ENCODE data around the gene RPS8.

RPS8 gene

GRCh38 chr1:44806025-44806703, 30.8 kb downstream of the RPS8 start:
- peaks cover 19% of the 10 kb centered on the region for H3K4me1 ChIP-seq (ENCODE audit: low read length)
- no peak overlapping the region for H3K9ac ChIP-seq (ENCODE audit: low read length)
- H3K27ac ChIP-seq (ENCODE audit: low read length): no peak overlapping the region
- no peaks in the 10 kb centered on the region for H3K36me3 ChIP-seq (replicated peaks; ENCODE audit: insufficient read depth, low read length)
- no peaks in the 10 kb centered on the region for H3K9me3 ChIP-seq (replicated peaks; ENCODE audit: insufficient read depth, low read length)
- H2AFZ ChIP-seq (ENCODE audit: low read length): no peak overlapping the region
- no peaks in the 10 kb centered on the region for H3K27me3 ChIP-seq (replicated peaks; ENCODE audit: insufficient read depth, low read length)
- no peak overlapping the region for H3K4me3 ChIP-seq (ENCODE audit: low read length)
- H3K9me2 ChIP-seq (replicated peaks; ENCODE audit: insufficient read depth, low read length): no peaks in the 10 kb centered on the region
- no peak for DNase-seq
- H3F3A ChIP-seq (ENCODE audit: insufficient read depth, low read length): peaks cover 6% of the 10 kb centered on the region; the same call in 1 of the 2 replicates
- H4K20me1 ChIP-seq (ENCODE audit: insufficient read depth, low read length): no peaks in the 10 kb centered on the region
- no peak for TF ChIP-seq EZH2phosphoT487 (IDR thresholded peaks at IDR 0.05; ENCODE audit: low read length)
- no peak for TF ChIP-seq EZH2 (optimal IDR thresholded peaks at IDR 0.05; ENCODE audit: low read depth, low read length)
- TF ChIP-seq CTCF (IDR thresholded peaks at IDR 0.05; ENCODE audit: low read length): no peak
- H3K4me2 ChIP-seq (ENCODE audit: low read depth, low read length): no peak overlapping the region
- H3K79me2 ChIP-seq (ENCODE audit: low read length): no peaks in the 10 kb centered on the region

- H3K9me3 ChIP-seq (replicated peaks; ENCODE audit: insufficient read depth, low read length): no peaks in the 10 kb centered on the region
- no peaks in the 10 kb centered on the region for H4K20me1 ChIP-seq (ENCODE audit: insufficient read depth, low read length)
- H3F3A ChIP-seq (ENCODE audit: insufficient read depth, low read length): peaks cover 10% of the 10 kb centered on the region; the same call in 1 of the 2 replicates
- H3K27me3 ChIP-seq (replicated peaks; ENCODE audit: insufficient read depth, low read length): no peaks in the 10 kb centered on the region
- H3K4me3 ChIP-seq (ENCODE audit: low read length): no peak within 1 kb of the TSS
- H3K4me2 ChIP-seq (ENCODE audit: low read depth, low read length): no peak within 1 kb of the TSS
- no peak within 1 kb of the TSS for H3K9ac ChIP-seq (ENCODE audit: low read length)
- no peak for DNase-seq
- peaks cover 19% of the 10 kb centered on the region for H3K4me1 ChIP-seq (ENCODE audit: low read length)
- no peak within 1 kb of the TSS for H3K27ac ChIP-seq (ENCODE audit: low read length)
- no peak for TF ChIP-seq EZH2 (optimal IDR thresholded peaks at IDR 0.05; ENCODE audit: low read depth, low read length)
- TF ChIP-seq CTCF (IDR thresholded peaks at IDR 0.05; ENCODE audit: low read length): no peak
- no peak for TF ChIP-seq EZH2phosphoT487 (IDR thresholded peaks at IDR 0.05; ENCODE audit: low read length)
- no peaks in the 10 kb centered on the region for H3K79me2 ChIP-seq (ENCODE audit: low read length)
- H3K9me2 ChIP-seq (replicated peaks; ENCODE audit: insufficient read depth, low read length): no peaks in the 10 kb centered on the region
- no peak within 1 kb of the TSS for H2AFZ ChIP-seq (ENCODE audit: low read length)
- H3K36me3 ChIP-seq (replicated peaks; ENCODE audit: insufficient read depth, low read length): no peaks in the 10 kb centered on the region
These were observed 31.5 kb downstream of the RPS8 start, which contains the start of gene DYNLT4 for GRCh38 chr1:44806704-44807363. DYNLT4 (minus strand) TSS chr1:44807351; CDS start chr1:44806668, 683 bp downstream.

- no peak for DNase-seq
- Histone ChIP-seq H3K27me3 (replicated peaks; ENCODE audit: insufficient read depth, low read length) (no peaks in the 10 kb centered on the region), H4K20me1 (ENCODE audit: insufficient read depth, low read length) (no peaks in the 10 kb centered on the region), H3K4me2 (ENCODE audit: low read depth, low read length) (no peak overlapping the region), H3K9ac (ENCODE audit: low read length) (no peak overlapping the region), H3K4me1 (ENCODE audit: low read length) (peaks cover 19% of the 10 kb centered on the region), H3K9me2 (replicated peaks; ENCODE audit: insufficient read depth, low read length) (no peaks in the 10 kb centered on the region), H3K4me3 (ENCODE audit: low read length) (no peak overlapping the region), H3K9me3 (replicated peaks; ENCODE audit: insufficient read depth, low read length) (no peaks in the 10 kb centered on the region), H3K36me3 (replicated peaks; ENCODE audit: insufficient read depth, low read length) (no peaks in the 10 kb centered on the region), H3K27ac (ENCODE audit: low read length) (no peak overlapping the region), H3K79me2 (ENCODE audit: low read length) (no peaks in the 10 kb centered on the region), H2AFZ (ENCODE audit: low read length) (no peak overlapping the region), H3F3A (ENCODE audit: insufficient read depth, low read length) (peaks cover 11% of the 10 kb centered on the region; the same call in 1 of the 2 replicates)
- no peak for TF ChIP-seq CTCF (IDR thresholded peaks at IDR 0.05; ENCODE audit: low read length)
- no peak for TF ChIP-seq EZH2 (optimal IDR thresholded peaks at IDR 0.05; ENCODE audit: low read depth, low read length)
- TF ChIP-seq EZH2phosphoT487 (IDR thresholded peaks at IDR 0.05; ENCODE audit: low read length): no peak
These were observed 32.2 kb downstream of the RPS8 start for GRCh38 chr1:44807364-44808062.

Data from MM.1S (cell line).